ENCODE measurements around the gene COMTD1. TPM values are rescaled to one million over a fixed set of nuclear protein-coding genes. Genes with fewer than 3 reads are reported as not detected.
"Not testable (repeated sequence)": the region's sequence is repeated elsewhere in the genome, so short reads cannot be mapped to it uniquely, and the experiment has no call there.

COMTD1 gene
- total RNA-seq, 3 donors from 2014 or later, result 42.9 to 76.3 (median 72.3) TPM

DNA sequence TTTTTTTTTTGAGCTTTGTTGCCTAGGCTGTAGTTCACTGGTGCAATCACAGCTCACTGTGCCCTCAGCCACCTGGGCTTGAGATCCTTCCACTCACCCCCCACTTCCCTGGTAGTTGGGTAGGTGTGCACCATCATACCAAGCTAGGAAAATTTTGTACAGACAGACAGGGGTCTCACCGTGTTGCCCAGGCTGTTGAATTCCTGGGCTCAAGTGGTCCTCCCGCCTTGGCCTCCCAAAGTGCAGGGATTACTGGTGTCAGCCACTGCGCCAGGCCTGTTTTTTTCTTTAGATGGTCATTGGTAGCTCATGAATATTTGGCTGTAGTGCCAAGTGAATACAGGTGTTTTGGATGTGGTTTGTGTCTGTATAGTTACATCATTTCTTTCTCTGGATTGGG lies 7.5 kb downstream of the COMTD1 start:
- H3K4me3 ChIP-seq, result no peak overlapping the region
- TF ChIP-seq, protein P1, sequence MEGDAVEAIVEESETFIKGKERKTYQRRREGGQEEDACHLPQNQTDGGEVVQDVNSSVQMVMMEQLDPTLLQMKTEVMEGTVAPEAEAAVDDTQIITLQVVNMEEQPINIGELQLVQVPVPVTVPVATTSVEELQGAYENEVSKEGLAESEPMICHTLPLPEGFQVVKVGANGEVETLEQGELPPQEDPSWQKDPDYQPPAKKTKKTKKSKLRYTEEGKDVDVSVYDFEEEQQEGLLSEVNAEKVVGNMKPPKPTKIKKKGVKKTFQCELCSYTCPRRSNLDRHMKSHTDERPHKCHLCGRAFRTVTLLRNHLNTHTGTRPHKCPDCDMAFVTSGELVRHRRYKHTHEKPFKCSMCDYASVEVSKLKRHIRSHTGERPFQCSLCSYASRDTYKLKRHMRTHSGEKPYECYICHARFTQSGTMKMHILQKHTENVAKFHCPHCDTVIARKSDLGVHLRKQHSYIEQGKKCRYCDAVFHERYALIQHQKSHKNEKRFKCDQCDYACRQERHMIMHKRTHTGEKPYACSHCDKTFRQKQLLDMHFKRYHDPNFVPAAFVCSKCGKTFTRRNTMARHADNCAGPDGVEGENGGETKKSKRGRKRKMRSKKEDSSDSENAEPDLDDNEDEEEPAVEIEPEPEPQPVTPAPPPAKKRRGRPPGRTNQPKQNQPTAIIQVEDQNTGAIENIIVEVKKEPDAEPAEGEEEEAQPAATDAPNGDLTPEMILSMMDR (IDR thresholded peaks at IDR 0.05), result no peak
- DNase-seq (no peak), ATAC-seq (no peak)
- peaks cover 13% of the 10 kb centered on the region for H3K4me1 ChIP-seq (ENCODE audit: low read depth)
- H3K9me3 ChIP-seq, result no peaks in the 10 kb centered on the region
- H3K36me3 ChIP-seq (ENCODE audit: low read depth), result no peaks in the 10 kb centered on the region
- intact Hi-C loops (cut with DNase I, micrococcal nuclease), result no loop called here

DNA sequence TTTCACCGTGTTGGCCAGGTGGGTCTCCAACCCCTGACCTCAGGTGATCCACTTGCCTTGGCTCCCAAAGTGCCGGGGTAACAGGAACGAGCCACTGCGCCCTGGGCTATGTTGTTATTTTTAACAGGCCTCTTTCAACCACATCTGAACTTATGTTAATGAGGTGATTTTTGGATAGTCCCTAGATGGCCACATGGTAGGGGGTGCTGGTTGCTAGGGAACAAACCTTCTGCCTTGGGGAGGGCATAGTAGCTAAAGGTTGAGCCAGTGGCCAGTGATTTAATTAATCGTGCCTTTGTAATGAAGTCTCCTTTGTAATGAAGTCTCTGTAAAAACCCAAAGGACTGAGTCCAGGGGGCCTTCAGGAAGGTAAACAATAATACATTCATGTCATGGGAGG lies 9.1 kb downstream of the COMTD1 start:
- TF ChIP-seq, protein P1 (IDR thresholded peaks at IDR 0.05), result no peak
- DNase-seq (no peak), ATAC-seq (no peak)
- H3K9me3 ChIP-seq, result no peaks in the 10 kb centered on the region
- H3K4me1 ChIP-seq (ENCODE audit: low read depth), result peaks cover 13% of the 10 kb centered on the region
- H3K4me3 ChIP-seq, result no peak overlapping the region
- intact Hi-C loops (cut with DNase I, micrococcal nuclease), result no loop called here
- no peaks in the 10 kb centered on the region for H3K36me3 ChIP-seq (ENCODE audit: low read depth)

DNA sequence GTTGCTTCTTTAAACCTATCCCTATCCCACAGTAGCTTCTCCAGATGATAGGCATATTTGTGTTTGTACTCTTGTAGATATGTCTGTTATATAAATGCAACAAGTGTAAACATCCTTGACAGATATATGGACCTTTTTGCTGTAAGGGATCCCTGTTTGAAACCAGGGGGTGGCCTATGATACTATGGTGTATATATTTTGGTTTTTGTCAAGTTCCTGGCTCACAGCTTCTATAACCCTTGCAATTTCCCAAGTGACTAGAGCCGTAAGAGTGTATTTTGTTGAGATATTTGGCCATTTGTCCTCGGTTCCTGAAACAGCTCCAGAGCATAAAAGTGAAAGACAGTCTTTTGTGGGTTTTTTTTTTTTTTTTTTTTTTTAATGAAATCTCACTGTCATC lies 9.7 kb downstream of the COMTD1 start:
- intact Hi-C loops (cut with DNase I, micrococcal nuclease), result no loop called here
- Histone ChIP-seq H3K9me3 (no peaks in the 10 kb centered on the region), H3K4me1 (ENCODE audit: low read depth) (peaks cover 13% of the 10 kb centered on the region), H3K4me3 (no peak overlapping the region), H3K36me3 (ENCODE audit: low read depth) (no peaks in the 10 kb centered on the region)
- ATAC-seq, result no peak
- DNase-seq, result no peak
- TF ChIP-seq, protein P1 (IDR thresholded peaks at IDR 0.05), result no peak

DNA sequence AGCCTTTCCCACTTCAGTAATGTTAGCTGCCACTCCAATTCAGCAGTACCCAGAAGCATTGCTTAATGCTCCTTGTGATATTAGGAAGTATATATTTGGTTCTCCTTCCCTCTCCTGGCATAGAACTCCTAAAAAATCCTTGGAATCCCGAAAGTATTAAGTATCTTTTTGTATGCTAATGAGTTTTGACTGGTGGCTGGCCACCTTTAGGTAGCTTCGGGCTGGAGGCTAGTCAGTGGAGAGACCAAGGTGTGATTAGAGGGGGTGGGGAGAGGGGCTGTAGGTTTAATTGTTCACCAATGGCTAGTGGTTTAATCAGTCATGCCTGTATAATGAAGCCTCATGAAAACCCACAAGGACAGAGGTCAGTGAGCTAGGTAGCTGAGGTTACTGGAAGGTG lies 12.2 kb downstream of the COMTD1 start:
- TF ChIP-seq, protein P1 (IDR thresholded peaks at IDR 0.05), result no peak
- intact Hi-C loops (cut with DNase I, micrococcal nuclease), result no loop called here
- Histone ChIP-seq H3K4me1 (ENCODE audit: low read depth) (peaks cover 13% of the 10 kb centered on the region), H3K36me3 (ENCODE audit: low read depth) (peaks cover 6% of the 10 kb centered on the region), H3K4me3 (no peak overlapping the region), H3K9me3 (no peaks in the 10 kb centered on the region)
- DNase-seq (no peak), ATAC-seq (no peak)

DNA sequence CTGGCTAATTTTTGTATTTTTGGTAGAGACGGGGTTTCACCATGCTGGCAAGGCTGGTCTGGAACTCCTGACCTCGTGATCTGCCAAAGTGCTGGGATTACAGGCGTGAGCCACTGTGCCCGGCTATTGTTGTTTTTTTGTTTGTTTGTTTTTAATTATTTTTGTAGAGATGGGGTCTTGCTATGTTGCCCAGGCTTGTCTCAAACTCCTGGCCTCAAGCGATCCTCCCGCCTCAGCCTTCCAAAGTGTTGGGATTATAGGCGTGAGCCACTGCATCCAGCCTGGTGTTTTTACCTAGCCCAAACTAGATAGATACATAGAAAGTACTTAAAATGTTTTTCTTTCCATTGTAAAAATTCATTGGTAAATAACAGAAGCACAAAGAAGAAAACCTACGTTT lies 14.3 kb downstream of the COMTD1 start:
- H3K4me3 ChIP-seq; DNase-seq; intact Hi-C loops (cut with DNase I, micrococcal nuclease); ATAC-seq; H3K9me3 ChIP-seq; H3K4me1 ChIP-seq (ENCODE audit: low read depth): not testable (repeated sequence)
- peaks cover 15% of the 10 kb centered on the region for H3K36me3 ChIP-seq (ENCODE audit: low read depth)

DNA sequence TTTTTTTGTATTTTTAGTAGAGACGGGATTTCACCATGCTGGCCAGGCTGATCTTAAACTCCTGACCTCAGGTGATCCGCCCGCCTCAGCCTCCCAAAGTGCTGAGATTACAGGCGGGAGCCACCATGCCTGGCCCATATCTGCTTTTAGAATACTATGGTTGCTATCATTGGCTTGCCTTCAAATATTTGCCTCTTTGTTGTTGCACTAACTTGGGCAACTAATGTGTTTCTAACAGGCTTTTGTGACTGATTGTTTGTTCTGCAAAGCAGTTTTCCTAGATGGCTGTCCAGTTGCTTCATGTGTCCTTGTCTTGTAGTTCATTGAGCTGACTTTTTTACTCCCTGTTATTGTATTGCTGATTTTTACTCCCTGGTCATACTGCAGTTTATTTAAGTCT lies 15.5 kb downstream of the COMTD1 start:
- intact Hi-C loops (cut with DNase I, micrococcal nuclease), result no loop called here
- DNase-seq, result no peak
- ATAC-seq, result no peak

More for the DNA sequence above, 15.5 kb downstream of the COMTD1 start:
- H3K9me3 ChIP-seq, result no peaks in the 10 kb centered on the region
- no peak overlapping the region for H3K4me3 ChIP-seq
- no peaks in the 10 kb centered on the region for H3K4me1 ChIP-seq (ENCODE audit: low read depth)
- TF ChIP-seq, protein P1 (IDR thresholded peaks at IDR 0.05), result no peak
- H3K36me3 ChIP-seq (ENCODE audit: low read depth), result peaks cover 20% of the 10 kb centered on the region
